ENCODE results near the gene SPATA31E1. TPM values are rescaled to one million over a fixed set of nuclear protein-coding genes. Genes with fewer than 3 reads are reported as not detected.

SPATA31E1 gene
- polyA plus RNA-seq, 1 donor (not counting 4 experiments of a cell fraction or from before 2014, with no cell fraction given): not detected

GRCh38 chr9:87887661-87888480 is 5.2 kb downstream of the SPATA31E1 start:
- Histone ChIP-seq H3K4me3 (ENCODE audit: control insufficient read depth in 2 of 3, extremely low read depth in 1 of 3, insufficient read depth in 2 of 3, low read depth in 1 of 3, low read length in 3 of 3) (no peak overlapping the region), H4K20me1 (ENCODE audit: control insufficient read depth, extremely low read depth, insufficient read depth, low read length) (no peaks in the 10 kb centered on the region), H3K4me2 (ENCODE audit: control insufficient read depth, extremely low read depth, insufficient read depth, low read depth, low read length) (no peak overlapping the region), H3K27me3 (ENCODE audit: control insufficient read depth, extremely low read depth, insufficient read depth, low read length) (no peaks in the 10 kb centered on the region), H3K79me2 (ENCODE audit: control insufficient read depth, insufficient read depth, low read length) (no peaks in the 10 kb centered on the region), H3K36me3 (ENCODE audit: control insufficient read depth in 2 of 2, extremely low read depth in 1 of 2, insufficient read depth in 2 of 2, low read length in 2 of 2) (no peaks in the 10 kb centered on the region), H3K27ac (ENCODE audit: control insufficient read depth, insufficient read depth, low read length) (no peak overlapping the region), H3K4me1 (ENCODE audit: control insufficient read depth, extremely low read depth, insufficient read depth, low read length) (no peaks in the 10 kb centered on the region), H3K9me1 (ENCODE audit: control insufficient read depth, extremely low read depth, insufficient read depth, low read length) (no peaks in the 10 kb centered on the region), H3K9me3 (ENCODE audit: control insufficient read depth, low read depth, low read length) (no peaks in the 10 kb centered on the region), H2AFZ (ENCODE audit: control insufficient read depth, low read length) (no peak overlapping the region), H3K9ac (ENCODE audit: control insufficient read depth, extremely low read depth, insufficient read depth, low read length) (no peak overlapping the region)
- FAIRE-seq (no peak), DNase-seq (ENCODE audit: low read depth, low spot score) (no peak)
- no peak for TF ChIP-seq CTCF (optimal IDR thresholded peaks at IDR 0.05 in 1 of 3, IDR thresholded peaks at IDR 0.05 in 1 of 3, conservative IDR thresholded peaks at IDR 0.05 in 1 of 3; ENCODE audit: extremely low read depth in 1 of 3, insufficient read depth in 2 of 3, low read length in 3 of 3)
- dilution Hi-C loops (cut with MboI; ENCODE audit: extremely low pct_ligation_motif_present, low sequenced_read_pairs): no loop called here

GRCh38 chr9:87888501-87888900 is 5.8 kb downstream of the SPATA31E1 start:
- Histone ChIP-seq H3K4me3 (ENCODE audit: control insufficient read depth in 2 of 3, extremely low read depth in 1 of 3, insufficient read depth in 2 of 3, low read depth in 1 of 3, low read length in 3 of 3) (no peak overlapping the region), H3K27me3 (ENCODE audit: control insufficient read depth, extremely low read depth, insufficient read depth, low read length) (no peaks in the 10 kb centered on the region), H3K9me3 (ENCODE audit: control insufficient read depth, low read depth, low read length) (no peaks in the 10 kb centered on the region), H3K36me3 (ENCODE audit: control insufficient read depth in 2 of 2, extremely low read depth in 1 of 2, insufficient read depth in 2 of 2, low read length in 2 of 2) (no peaks in the 10 kb centered on the region), H4K20me1 (ENCODE audit: control insufficient read depth, extremely low read depth, insufficient read depth, low read length) (no peaks in the 10 kb centered on the region), H3K27ac (ENCODE audit: control insufficient read depth, insufficient read depth, low read length) (no peak overlapping the region), H3K9ac (ENCODE audit: control insufficient read depth, extremely low read depth, insufficient read depth, low read length) (no peak overlapping the region), H3K79me2 (ENCODE audit: control insufficient read depth, insufficient read depth, low read length) (no peaks in the 10 kb centered on the region), H3K4me1 (ENCODE audit: control insufficient read depth, extremely low read depth, insufficient read depth, low read length) (no peaks in the 10 kb centered on the region), H3K4me2 (ENCODE audit: control insufficient read depth, extremely low read depth, insufficient read depth, low read depth, low read length) (no peak overlapping the region), H2AFZ (ENCODE audit: control insufficient read depth, low read length) (no peak overlapping the region), H3K9me1 (ENCODE audit: control insufficient read depth, extremely low read depth, insufficient read depth, low read length) (no peaks in the 10 kb centered on the region)
- FAIRE-seq (no peak), DNase-seq (ENCODE audit: low read depth, low spot score) (no peak)
- dilution Hi-C loops (cut with MboI; ENCODE audit: extremely low pct_ligation_motif_present, low sequenced_read_pairs): no loop called here
- no peak for TF ChIP-seq EZH2 (IDR thresholded peaks at IDR 0.05; ENCODE audit: low read length)
- no peak for TF ChIP-seq CTCF (optimal IDR thresholded peaks at IDR 0.05 in 1 of 3, IDR thresholded peaks at IDR 0.05 in 1 of 3, conservative IDR thresholded peaks at IDR 0.05 in 1 of 3; ENCODE audit: extremely low read depth in 1 of 3, insufficient read depth in 2 of 3, low read length in 3 of 3)
